Left ventricle myocardium superior (tissue), 1 donor: Measurements from ENCODE around the gene CD86. TPM values are rescaled to one million over a fixed set of nuclear protein-coding genes. Genes with fewer than 3 reads are reported as not detected.
"Not testable (repeated sequence)": the region's sequence is repeated elsewhere in the genome, so short reads cannot be mapped to it uniquely, and the experiment has no call there.

Experiments
- ATAC-seq: fragments of 200-7000 bp; cut with Tn5 transposase; one replicate; pipeline ENCODE4 v1.9.1; 2020; ENCODE audit warnings: mild to moderate bottlenecking, moderate library complexity
- DNase-seq: peaks from one replicate; pipeline ENCODE4 v3.0.0-alpha.2; 2020
- intact Hi-C: fragments of 100-400 bp; cut with micrococcal nuclease; formaldehyde crosslinking; loops from one replicate; pipeline ENCODE4 v1.11.0; 2022
- long read RNA-seq: library from polyadenylated mRNA; unstranded; transcript quantifications from one replicate; pipeline ENCODE4 v2.0.0, GENCODE V29; 2021
- total RNA-seq: library from RNA; stranded (reverse); fragmentation: NEBNext Ultra II Directional; extraction: Animal tissue kit (Norgen Biotek cat#: 25700); gene quantifications from one replicate; pipeline ENCODE4 v1.2.1, GENCODE V29; 2021
- donor health status: DM: no; HTN: yes; CAD: no; lungs with severe emphysema.

CD86 gene
- total RNA-seq: 4.4 TPM
- long read RNA-seq, partial matches to known transcripts: 0 of 1 reads
- long read RNA-seq, other reads (novel, unspliced or antisense): 0 of 1 reads

GRCh38 chr3:122055215-122055614 lies at the start of gene CD86:
CD86 (plus strand) TSS chr3:122055362; CDS start chr3:122055490, 128 bp downstream.
- peak; percentile 47 for ATAC-seq
- DNase-seq: no peak
- intact Hi-C loops: no loop called here

DNA sequence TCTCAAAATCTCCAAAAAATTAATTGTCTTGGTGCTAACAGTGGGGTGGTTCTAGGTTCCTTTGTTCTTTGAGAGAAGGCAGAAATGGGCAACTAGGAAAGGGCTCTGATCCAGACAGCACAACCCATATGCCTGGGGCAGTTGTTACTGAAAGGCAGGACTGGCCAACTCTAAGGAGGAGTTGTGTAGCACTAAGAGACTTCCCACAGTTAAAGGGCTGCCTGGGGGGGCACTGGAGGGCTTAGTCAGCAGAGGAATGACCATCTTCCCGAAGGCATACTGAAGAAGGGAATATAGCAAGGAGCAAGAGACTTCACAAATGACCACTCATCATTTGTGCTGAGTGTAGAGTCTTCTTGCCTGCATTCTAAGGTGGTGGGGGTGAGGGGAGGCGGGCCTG lies 48.9 kb upstream of the CD86 start:
- ATAC-seq: no peak
- no peak for DNase-seq
- intact Hi-C loops: no loop called here

- no peak for DNase-seq
- ATAC-seq: no peak
- intact Hi-C loops: no loop called here
These were observed 47.0 kb upstream of the CD86 start for GRCh38 chr3:122008166-122008565.

DNA sequence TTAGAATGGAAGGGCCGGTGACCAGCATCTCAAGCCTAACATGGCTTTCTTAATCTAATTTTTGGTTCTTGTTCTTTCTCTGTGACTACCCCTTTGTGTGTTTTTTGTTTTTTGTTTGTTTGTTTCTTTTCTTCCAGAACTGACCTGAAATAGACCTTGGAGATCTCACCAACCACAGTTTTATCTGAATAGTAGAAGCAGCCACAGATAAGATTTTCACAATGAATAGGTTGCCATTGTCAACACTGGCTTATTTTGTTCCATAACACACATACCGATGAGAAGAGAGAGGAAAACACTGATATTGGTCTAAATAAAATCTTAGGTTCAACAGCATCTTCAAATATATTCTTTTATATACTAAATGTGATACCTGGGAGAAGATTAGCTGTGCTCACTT lies 44.7 kb upstream of the CD86 start:
- intact Hi-C loops: no loop called here
- DNase-seq (no peak), ATAC-seq (no peak)

DNA sequence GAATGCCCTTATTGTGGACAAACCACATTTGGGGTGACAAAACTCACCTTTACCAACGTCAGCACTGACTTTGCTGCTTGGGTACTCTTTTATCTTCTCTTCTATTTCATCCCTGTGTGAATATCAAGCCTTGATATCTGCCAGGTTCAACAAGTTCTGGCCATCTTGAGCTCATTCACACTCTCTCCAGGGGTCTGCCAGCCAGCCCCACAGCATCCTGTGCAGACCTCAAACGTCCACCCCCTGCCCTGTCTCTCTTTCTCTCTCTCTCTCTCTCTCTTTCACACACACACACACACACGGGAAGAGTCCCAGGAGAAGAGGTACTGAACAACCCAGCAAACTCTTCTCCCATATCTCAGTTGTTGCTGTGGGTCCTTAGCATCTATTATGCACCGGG lies 43.8 kb upstream of the CD86 start:
- intact Hi-C loops: no loop called here

GRCh38 chr3:122012821-122013220 lies 42.3 kb upstream of the CD86 start:
- DNase-seq: no peak
- intact Hi-C loops: no loop called here
- ATAC-seq: no peak

More for the DNA sequence above, 43.8 kb upstream of the CD86 start:
- DNase-seq: no peak
- no peak for ATAC-seq

DNA sequence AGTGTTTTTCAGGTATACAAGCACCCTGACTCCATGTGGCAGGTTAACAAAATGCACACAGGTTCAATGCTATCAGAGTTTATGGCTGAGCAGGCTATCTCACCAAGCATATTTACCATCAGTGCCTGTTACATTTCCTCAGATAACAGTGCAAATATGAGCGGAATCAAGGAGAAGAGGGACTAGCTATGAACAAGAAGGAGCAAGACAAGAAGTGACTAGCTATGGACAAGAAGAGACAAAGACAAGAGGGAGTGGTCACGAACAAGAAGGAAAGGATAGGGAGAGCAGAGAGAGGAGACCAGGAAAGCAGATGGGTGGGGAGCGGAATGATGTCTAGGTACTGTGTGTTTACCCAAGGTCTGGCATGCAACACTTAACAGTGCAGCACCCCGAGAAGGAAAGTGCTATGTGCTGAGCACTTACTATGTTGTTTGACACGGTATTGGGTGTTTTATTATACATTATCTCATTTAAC lies 41.7 kb upstream of the CD86 start:
- DNase-seq (no peak), ATAC-seq (no peak)
- intact Hi-C loops: no loop called here

- DNase-seq: no peak
- no peak for ATAC-seq
These were observed 40.4 kb upstream of the CD86 start for GRCh38 chr3:122014741-122015140.

GRCh38 chr3:122019493-122019892 lies 35.7 kb upstream of the CD86 start:
- intact Hi-C loops: no loop called here
- no peak for DNase-seq
- no peak for ATAC-seq

More at GRCh38 chr3:122014741-122015140, 40.4 kb upstream of the CD86 start:
- intact Hi-C loops: no loop called here

DNA sequence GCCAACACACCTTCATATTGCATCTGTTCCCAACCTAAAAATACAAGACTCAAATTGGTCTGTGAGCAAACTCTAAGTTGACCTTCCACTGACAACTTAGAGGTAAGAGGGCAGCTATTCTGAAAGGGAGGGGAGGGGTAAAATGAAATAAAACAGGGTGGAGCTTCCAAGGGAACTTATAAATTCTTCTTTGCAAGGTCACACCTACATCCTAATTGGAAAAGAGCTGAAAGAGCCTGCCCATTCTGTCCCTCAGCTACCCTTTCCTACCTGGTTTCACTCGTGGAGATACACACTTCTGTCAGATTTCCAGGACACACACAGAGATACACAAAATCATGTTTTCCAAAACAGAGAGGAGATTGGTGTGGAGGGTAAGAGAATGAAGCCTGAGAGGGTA lies 34.1 kb upstream of the CD86 start:
- DNase-seq: no peak
- ATAC-seq: no peak
- intact Hi-C loops: no loop called here

GRCh38 chr3:122021811-122022401 lies 33.3 kb upstream of the CD86 start, which contains the start of gene ILDR1:
ILDR1 (minus strand) TSS chr3:122022247; CDS start chr3:122022077, 170 bp downstream.
- intact Hi-C loops: no loop called here
- ATAC-seq: peak; percentile 28
- DNase-seq: no peak

DNA sequence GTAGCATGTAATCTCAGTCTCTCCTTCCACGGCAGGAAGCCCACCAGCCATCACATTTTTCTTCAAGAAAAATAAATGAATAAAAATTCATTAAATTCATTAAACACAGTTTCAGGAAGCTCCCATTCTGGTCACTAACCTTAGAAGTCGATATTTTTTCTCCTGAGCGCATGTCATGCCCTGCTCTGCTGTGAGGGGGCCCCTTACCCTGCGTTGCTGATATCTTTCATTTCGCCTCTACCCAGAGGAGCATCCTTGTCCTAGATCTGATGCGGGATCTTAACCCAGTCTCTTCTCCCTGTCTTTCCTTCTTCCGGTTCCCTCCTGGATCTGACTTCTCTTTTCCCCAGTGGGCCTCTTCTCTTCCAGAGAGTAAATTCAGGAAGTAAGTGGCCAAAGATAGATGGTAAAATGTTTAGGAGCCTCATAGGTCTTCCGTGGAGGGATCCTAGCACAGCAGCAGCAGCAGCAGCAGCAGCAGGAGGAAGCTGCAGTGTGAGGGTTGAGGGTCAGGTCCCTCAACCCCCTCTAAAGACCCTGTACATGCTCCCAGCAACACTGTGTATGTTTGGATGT lies 31.7 kb upstream of the CD86 start:
- intact Hi-C loops: no loop called here
- DNase-seq: no peak
- no peak for ATAC-seq

DNA sequence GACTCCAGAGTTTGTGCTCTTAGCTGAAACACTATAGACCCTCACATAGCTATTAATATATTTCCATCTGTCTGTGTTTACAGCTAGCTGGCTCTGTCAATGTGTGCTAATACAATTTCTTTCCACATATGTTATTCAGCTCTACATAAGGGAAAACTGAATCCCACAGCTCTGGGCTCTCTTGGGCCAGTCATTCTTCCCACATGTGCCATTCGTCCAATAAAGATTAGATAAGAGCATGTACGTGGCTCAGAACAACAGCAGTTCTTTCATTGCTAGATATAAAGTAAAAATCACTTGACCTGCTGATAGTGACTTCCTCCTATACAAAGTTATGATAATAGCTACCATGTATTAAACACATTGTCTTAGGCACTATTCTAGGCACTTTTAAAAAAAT lies 30.4 kb upstream of the CD86 start:
- intact Hi-C loops: no loop called here
- ATAC-seq: no peak
- no peak for DNase-seq

- intact Hi-C loops: no loop called here
- DNase-seq (no peak), ATAC-seq (no peak)
These were observed 29.9 kb upstream of the CD86 start for GRCh38 chr3:122025296-122025695.

GRCh38 chr3:122030381-122031122 lies 24.6 kb upstream of the CD86 start:
- intact Hi-C loops: no loop called here
- DNase-seq: no peak
- ATAC-seq: no peak

DNA sequence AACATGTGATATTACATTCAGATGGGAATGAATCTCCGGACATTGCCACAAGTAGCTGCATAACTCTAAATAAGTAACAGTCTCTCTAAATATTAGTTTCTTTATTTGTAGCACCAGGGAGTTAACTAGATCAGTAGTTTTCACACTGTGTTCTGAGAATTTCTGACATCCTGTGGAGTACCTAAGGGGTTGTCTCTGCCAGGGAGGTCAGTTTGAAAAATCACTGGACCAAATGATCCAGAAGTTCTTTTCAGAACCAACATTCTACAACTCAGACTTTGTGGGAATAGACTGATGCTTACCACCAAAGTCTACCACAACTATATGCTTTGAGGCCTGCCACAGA lies 24.1 kb upstream of the CD86 start:
- no peak for ATAC-seq

GRCh38 chr3:122032531-122032930 lies 22.6 kb upstream of the CD86 start:
- DNase-seq (no peak), ATAC-seq (no peak)
- intact Hi-C loops: no loop called here

More for the DNA sequence above, 24.1 kb upstream of the CD86 start:
- DNase-seq: no peak
- intact Hi-C loops: no loop called here

GRCh38 chr3:122033023-122033422 lies 22.1 kb upstream of the CD86 start:
- no peak for DNase-seq
- no peak for ATAC-seq
- intact Hi-C loops: no loop called here

- intact Hi-C loops, ATAC-seq, DNase-seq: not testable (repeated sequence)
These were observed 7.9 kb upstream of the CD86 start for GRCh38 chr3:122047296-122047695.

DNA sequence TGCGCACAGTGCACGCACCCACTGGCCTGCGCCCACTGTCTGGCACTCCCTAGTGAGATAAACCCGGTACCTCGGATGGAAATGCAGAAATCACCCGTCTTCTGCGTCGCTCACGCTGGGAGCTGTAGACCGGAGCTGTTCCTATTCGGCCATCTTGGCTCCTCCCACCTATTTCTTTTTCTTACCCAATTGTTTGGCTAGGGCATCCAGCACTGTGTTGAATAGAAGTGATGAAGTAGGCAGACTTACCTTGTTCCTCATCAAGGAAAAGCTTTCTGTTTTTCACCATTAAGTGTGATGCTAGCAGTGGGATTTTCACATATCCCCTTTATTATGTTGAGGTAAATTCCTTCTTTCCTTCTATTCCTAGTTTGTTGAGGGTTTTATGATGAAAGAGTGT lies 7.4 kb upstream of the CD86 start:
- DNase-seq, intact Hi-C loops, ATAC-seq: not testable (repeated sequence)
